Germinal center (tissue), 1 donor: ENCODE results near the gene DNAH9.

ENCODE experiments used
- DNase-seq: peaks from one replicate; pipeline ENCODE4 v3.0.0; 2012; ENCODE audit warnings: mixed read lengths, low spot score

The DNAH9 gene

DNA sequence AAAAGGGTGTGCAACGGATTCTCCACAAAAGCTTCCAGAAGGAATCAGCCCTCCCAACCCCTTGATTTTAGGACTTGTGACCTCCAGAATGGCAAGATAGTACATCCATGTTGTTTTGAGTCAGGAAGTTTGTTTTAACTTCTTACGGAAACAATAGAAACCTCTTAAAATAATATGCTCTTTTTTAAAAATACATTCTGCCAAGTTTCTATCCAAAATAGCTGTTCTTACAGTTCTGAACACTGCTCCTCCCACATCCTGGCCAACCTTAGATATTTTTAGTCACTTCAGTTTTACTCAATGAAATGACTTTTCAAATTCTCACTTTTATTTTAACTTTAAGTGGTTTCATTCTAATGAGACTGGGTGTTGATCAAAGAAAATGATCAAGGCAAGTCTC is 242.6 kb downstream of the DNAH9 start:
- DNase-seq, result no peak

DNA sequence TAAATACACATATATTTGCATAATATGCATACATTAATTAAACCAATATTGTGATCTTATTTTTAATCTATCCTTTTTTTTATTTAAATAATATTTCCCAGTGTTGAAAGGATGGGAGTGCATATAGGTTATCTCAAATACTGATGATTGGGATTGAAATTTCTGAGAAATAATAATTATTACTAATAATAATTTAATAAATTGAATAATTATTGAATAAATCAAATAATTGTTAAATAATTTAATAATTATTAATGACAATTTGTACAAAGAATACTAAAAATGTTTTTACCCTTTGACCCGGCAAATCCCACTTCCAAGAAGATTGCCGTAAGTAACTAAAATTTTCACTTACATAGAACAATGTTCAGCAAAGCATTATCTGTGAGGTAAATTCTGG is 250.1 kb downstream of the DNAH9 start:
- no peak for DNase-seq

DNA sequence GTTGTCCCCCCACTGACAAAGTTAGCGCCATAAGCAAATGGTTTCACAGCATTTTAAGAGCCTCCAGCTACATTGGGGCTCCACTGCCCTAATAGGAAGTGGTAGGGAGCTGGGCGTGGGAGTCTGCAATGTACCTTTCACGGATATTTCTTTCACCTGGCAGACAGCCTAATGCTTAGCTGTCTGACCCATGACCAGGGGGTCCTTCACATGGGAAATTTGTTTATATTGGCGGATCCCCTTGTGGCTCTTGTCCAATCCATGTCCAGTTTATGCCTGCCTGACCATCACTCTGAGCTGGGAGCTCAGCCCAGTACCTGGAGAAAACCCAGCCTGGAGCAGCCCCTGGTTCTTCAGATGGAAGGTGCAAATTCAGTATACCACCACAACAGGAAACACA is 254.0 kb downstream of the DNAH9 start:
- no peak for DNase-seq

DNA sequence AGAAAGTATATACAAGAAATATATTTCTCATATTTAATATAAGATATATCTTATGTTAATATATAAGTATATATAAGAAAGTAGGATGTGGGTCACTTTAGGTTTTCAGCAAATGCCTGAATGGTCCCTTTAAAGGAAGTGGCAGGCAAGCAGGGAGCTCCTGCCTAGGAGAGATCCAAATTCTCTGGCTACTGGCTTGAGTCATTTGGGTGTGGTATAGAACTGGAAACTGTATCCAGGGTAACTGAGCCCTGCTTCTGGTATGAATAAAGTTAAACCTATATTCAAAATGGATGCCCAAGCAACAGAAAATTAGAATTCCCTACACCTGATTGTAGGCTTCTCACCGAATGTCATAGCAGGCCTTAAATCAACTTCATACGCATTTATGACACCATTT is 254.6 kb downstream of the DNAH9 start:
- DNase-seq, result no peak

GRCh38 chr17:11853321-11854151 is 255.3 kb downstream of the DNAH9 start:
- no peak for DNase-seq

DNA sequence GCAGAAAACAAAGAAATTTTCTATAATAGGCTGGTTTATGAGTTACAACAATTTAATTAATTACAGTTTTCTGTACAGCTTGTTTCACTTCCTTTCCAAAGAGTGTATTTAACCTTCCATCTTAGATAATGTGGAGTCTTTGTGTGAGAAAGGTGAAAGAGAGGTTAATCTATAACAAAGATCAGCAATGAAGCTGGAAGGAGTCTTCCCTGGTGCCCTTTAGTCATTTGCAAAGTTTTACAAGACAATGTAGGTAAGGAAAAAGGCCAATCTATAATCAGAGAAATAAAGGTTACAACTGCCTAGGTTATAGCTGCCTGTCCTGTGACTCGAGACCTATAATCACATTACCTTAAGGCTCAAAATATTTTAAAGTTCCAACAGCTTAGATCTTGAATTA is 257.0 kb downstream of the DNAH9 start:
- no peak for DNase-seq

DNA sequence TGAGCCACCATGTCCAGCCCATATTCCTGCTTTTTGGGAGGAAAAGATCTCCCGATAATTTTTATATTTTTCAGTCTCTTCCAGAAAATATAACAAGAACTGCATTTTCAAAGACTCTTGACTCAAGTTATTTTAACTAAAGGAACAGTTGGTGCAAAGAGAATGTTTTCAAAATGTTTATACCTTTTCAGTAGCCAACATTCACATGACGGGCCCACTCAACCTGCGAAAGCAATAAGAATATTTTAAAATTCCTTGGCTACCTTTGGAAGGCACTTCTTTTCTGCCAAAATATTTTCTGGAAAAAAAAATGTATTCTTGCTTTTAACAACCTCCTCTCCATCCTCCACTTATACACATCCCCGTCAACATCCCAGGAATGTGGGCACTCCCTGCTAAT is 258.7 kb downstream of the DNAH9 start:
- DNase-seq, result no peak

DNA sequence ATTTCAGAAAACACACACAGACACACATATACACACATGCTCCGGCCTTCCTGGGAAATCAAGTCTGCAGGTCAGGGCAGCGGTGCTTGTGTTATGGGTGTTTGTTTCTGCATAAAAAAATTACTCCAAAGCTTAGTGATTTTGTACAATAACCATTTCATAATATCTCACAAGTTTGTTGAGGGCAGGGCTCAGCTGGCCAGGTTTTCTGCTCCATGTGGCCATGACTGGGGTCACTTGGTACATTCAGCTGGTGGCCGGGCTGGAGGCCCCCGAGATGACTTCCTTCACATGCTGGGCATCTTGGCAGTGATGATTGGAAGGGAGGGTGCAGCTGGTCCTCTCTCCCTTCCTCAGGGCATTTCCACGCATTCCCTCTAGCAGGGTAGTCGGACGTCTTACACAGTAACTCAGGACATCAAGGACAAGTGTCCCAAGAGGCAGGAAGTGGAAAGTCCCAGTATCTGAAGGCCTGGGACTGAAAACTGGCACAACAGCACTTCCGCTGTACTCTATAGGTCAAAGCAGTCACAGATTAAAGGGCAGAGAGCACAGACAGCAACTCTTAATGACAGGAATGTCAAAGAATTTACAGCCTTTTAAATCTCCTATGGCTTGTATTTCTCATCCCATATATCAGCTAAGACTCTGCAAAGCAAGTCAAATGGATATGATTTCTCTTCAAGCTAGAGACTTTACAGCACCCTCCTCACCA is 271.6 kb downstream of the DNAH9 start:
- DNase-seq, result no peak

DNA sequence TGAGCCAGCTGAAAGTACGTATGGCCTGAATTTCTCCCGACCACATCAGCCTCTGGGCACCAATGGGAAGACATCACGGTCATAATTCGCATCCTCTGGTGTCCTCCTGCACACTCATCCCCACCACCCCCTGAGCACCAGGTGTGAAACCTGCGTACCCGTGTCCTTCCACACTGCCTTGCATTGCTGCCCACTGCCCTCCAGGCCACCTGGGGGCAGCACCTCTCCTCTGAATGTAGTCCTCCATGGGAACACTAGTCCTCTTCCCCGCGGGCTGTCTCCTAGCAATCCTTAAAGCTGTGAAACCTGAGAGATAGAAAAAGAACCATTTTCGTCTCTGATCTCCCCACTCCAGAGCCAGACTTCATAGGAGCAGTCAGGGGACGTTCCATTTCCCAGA is 273.5 kb downstream of the DNAH9 start:
- DNase-seq, result no peak

DNA sequence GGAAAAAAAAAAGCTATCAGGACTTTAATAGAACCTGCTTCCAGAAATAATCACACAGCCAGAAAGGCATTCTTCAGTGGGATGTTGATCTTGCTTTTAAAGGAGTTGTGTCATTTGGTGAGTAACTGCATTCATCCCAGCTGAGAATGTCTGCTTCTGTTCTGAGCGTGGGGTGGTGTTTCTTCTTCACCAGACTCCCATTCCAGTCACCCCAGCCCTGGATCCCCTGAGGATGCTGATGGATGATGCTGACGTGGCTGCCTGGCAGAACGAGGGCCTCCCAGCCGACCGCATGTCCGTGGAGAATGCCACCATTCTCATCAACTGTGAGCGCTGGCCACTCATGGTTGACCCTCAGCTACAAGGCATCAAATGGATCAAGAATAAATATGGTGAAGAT is 276.5 kb downstream of the DNAH9 start:
- no peak for DNase-seq

DNA sequence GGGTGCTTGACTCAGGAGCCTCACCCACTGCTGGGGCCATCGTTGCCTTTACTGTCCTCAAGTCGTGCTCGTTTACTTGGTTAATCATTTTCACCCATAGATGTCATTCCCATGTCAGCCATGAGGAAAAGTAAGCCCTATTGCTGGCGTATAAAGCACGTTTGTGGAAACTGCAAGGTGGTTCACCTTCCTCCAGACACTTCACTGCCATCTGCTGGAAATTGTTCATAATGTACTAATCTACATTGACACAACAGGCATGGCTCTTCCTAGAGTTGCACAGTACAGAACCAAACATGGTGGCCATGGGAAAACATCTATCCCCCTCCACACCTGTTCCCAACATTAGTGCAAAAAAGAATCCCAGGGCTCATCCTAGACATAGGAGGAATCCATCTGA is 282.4 kb downstream of the DNAH9 start:
- no peak for DNase-seq

- DNase-seq, result no peak
Observed at GRCh38 chr17:11882716-11883115, 284.4 kb downstream of the DNAH9 start.

GRCh38 chr17:11885051-11885450 is 286.8 kb downstream of the DNAH9 start:
- DNase-seq, result no peak

GRCh38 chr17:11889266-11889665 is 291.0 kb downstream of the DNAH9 start:
- no peak for DNase-seq

DNA sequence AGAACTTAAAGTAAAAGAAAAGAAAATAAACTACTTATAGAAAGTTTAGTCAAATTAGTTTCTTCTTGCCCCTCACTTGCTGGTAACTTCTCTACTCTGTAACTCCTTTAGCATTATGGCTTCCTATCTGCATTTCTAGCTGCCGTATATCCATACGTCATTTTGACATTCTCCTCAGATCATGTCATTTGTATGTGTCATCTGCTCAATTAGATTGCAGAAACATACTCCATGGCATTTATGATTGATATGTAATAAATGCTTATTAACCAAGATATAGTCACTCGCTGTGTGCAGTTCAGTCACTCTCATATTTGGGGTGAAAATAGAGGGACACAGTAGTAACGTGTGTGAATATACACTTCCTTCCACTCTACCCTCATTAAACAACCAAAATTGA is 295.6 kb downstream of the DNAH9 start:
- DNase-seq, result no peak

- no peak for DNase-seq
Observed at GRCh38 chr17:11896199-11896598, 297.9 kb downstream of the DNAH9 start.

DNA sequence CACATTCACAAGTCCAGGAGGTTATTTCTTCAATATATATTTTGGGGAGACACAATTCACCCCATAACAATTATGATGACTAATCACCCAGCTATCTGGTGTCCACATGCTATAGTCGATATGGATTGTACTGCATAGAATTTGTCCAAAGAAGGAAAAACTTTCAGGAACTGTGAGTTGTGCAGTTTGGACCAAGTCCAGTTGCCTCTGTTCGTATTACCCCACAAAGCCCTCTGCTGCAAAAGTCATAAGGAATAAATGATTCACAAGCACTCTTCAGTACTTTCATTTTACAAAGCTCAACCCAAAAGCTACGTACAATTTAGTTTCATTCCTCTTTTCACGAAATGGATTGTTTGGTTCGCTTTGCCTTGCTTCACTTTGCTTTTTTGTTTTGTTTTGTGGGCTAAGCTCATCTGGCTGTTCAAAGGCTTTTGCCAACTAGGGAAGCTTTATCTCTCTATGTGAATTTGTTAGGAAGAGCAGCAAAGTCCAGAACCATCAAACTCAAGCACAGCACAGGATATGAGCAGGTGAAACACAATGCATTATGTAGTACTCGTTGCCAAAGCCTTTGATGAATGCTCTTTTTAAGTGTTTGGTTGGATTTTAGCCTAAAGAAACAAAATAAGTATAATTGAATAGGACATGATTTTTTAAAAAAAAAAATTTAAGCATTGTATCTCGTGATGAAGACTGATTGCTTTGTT is 300.4 kb downstream of the DNAH9 start:
- DNase-seq, result no peak

- no peak for DNase-seq
Observed at GRCh38 chr17:11899537-11899942, 301.3 kb downstream of the DNAH9 start.

- no peak for DNase-seq
Observed at GRCh38 chr17:11900041-11900476, 301.8 kb downstream of the DNAH9 start.

GRCh38 chr17:11900655-11901054 is 302.4 kb downstream of the DNAH9 start:
- no peak for DNase-seq

DNA sequence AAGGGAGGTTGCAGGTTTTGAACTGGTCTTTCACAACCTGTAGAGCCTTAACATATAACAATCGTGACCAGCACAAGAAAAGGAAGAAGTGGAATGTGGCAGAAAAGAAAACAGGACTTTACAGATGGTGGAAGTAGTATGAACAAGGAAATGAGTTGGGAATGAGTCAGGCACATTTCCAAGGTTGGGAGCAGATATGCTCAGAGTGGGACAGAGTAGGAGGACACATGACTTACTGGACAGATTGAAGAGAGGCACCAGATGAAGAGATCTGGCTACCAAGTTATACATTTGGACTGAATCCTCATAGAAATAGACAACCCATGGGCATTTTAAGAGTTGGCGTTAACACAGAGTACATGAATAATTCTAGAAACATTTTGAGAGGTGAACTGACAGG is 303.7 kb downstream of the DNAH9 start:
- DNase-seq, result no peak

- DNase-seq, result no peak
Observed at GRCh38 chr17:11908711-11909146, 310.5 kb downstream of the DNAH9 start.

GRCh38 chr17:11909348-11909747 is 311.1 kb downstream of the DNAH9 start:
- DNase-seq, result no peak
